GM19043 (cell line): ENCODE measurements around the gene SHANK2.

ENCODE experiments used
- ATAC-seq: cut with Tn5 transposase; IDR thresholded peaks from one replicate; pipeline ENCODE4 v1.9.1; 2021; ENCODE audit warnings: low read depth; ENCODE audit not compliant: unreplicated experiment

The SHANK2 gene

GRCh38 chr11:71252269-71252769 is at the start of gene SHANK2:
TSS of gene SHANK2 (minus strand) at chr11:71252577. CDS start at chr11:71147326, 105,251 bp downstream.
- no peak for ATAC-seq

DNA sequence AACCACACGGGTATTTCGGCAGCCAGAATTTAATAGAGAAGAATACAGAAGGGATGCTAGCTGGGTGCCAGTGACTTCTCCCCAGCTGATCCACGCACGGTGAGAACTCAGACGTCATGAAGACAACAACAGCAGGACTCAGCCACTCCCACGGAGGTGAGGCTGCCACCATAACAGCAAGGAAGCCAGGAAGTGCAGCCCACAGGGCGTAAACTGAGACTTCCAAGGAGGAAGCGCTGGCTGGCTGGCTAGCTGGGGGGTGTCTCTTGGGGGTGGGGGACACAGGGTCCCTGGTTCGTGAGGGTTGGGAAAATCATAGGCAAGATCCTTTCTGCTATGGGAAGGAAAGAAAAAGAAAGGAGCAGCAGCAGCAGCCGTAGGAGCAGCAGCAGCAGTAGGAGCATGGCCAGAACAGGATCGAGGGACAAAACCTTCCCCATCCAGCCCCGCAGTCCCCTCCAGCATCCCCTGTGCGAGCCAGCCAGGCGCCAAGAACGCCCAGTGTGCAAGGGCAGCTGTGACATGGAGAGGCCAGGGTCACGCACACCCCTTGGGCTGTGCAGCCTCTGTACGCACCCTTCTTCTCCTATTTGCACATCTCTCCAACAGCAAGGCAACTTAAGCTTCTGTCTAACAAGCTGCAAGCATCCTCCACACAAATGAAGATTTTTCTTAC is 49.6 kb upstream of the SHANK2 start:
- ATAC-seq: no peak

DNA sequence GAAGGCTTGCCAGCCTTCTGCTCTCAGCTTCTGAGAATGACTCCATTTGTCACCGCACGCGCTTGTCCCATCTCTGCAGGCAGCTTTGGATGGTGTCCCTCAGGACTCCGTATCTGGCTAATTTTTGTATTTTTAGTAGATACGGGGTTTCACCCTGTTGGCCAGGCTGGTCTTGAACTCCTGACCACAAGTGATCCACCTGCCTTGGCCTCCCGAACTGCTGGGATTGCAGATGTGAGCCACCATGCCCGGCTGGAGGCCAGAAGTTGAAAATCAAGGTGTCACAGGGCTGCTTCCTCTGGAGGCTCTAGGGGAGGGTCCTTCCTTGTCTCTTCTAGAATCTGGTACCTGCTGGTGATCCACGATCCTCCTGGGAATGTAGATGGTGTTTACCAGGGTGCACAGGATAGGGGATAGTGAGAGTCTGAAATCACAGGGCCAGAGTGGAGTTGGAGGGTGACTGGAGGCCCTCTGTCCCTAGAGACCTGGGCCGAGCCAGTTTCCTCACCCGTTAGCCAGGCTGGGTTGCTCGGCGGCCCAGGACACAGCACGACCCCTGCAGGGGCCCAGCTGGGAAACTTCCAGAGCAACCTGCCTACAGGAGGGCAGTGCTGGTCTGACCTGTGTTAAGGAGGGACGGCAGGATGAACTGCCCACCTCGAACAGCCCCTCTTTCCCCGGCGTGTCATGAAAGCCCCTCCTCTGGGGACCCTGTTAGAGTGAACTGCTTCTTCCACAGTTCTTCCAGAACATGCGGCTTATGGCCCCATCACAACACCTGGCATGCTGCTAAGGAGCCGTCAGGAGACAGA is 48.9 kb upstream of the SHANK2 start:
- no peak for ATAC-seq

GRCh38 chr11:71300187-71300586 is 47.8 kb upstream of the SHANK2 start:
- no peak for ATAC-seq

- ATAC-seq: no peak
These were observed 46.4 kb upstream of the SHANK2 start for GRCh38 chr11:71298761-71299181.

DNA sequence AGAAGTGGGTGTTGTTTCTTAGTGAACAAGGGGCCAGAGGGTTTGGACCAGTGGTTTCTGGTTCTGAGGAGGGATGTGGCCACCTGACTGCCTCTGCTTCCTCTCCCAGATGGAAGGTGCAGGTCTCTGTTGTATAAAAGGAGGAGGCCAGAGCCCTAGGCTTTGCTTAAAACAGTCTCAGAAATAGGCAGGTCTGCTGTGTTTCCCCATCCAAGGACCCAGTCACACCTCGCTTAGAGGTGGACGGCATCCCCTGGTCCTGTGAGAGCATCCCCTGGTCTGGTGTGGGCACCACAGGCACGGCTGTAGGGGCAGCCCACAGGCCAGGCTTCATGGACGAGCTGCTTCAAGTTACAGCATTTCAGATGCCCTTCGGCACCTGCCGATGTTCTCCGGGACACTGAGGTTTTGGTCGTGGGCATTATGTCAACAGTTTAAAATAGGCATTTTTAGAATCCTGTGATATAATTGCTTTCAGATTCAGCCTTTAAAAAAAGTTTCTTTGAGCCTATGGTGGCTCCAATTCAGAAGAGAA is 45.7 kb upstream of the SHANK2 start:
- ATAC-seq: no peak

GRCh38 chr11:71294846-71295600 is 42.6 kb upstream of the SHANK2 start:
- no peak for ATAC-seq

DNA sequence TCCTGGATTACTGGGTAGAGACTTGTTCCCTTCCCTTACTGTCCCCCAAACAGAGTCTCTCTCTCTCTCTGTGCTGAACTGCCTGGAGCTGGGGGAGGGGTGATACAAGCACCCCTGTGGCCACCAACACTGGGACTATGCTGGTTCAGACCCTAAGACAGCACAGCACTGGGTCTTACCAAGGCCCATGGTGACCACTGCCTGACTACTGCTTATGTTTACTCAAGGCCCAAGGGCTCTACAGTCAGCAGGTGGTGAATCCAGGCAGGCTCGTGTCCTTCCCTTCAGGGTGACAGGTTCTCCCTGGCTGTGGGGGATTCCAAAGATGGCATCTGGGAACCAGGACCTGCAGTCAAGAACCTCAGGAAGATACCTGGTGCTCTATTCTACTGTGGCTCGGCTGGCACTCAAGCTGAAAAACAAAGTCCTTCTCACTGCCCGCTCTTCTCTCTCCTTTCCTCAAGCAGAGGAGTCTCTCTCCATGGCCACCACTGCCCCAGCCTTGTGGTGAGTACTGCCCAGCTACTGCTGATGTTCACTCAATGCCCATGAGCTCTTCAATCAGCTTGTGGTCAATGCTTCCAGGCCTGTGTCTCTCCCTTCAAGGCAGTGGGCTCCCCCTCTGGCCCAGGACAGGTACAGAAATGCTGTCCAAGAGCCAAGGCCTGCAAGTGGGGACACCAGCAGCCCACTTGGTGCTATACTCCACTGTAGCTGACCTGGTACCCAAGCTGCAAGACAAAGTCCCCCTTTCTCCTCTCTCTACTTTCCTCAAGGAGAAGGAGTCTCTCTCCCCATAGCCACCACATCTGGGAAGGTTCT is 41.8 kb upstream of the SHANK2 start:
- ATAC-seq: no peak

GRCh38 chr11:71286701-71287643 is 34.6 kb upstream of the SHANK2 start:
- ATAC-seq: no peak

- no peak for ATAC-seq
These were observed 32.7 kb upstream of the SHANK2 start for GRCh38 chr11:71285111-71285510.

DNA sequence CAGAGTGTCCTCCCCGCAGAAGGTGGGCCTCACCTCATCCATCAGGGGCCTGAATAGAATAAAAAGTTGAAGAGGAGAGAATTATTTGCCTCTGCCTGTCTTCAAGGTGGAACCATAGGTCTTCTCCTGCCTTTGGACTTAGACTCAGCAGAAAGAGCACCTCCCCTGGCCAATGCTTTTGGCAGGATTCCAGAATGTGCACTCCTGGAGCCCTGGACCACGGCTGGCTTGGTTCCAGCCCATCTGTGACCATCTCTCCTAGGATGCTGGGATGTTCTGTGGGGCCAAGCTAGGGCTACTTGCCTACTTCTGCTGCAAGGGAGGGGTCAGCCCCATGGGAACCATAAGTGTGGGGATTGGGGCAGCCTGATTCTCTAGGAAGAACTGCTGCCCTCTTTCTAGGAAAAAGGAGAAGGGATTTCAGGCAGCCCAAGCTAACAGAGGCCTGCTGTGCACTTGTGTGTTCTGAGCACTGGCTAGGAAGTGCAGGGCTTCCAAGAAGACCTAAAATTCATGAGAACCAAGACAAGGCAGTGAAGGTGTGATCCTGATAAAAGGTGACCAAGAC is 32.2 kb upstream of the SHANK2 start:
- ATAC-seq: no peak

GRCh38 chr11:71283971-71284441 is 31.6 kb upstream of the SHANK2 start:
- no peak for ATAC-seq

DNA sequence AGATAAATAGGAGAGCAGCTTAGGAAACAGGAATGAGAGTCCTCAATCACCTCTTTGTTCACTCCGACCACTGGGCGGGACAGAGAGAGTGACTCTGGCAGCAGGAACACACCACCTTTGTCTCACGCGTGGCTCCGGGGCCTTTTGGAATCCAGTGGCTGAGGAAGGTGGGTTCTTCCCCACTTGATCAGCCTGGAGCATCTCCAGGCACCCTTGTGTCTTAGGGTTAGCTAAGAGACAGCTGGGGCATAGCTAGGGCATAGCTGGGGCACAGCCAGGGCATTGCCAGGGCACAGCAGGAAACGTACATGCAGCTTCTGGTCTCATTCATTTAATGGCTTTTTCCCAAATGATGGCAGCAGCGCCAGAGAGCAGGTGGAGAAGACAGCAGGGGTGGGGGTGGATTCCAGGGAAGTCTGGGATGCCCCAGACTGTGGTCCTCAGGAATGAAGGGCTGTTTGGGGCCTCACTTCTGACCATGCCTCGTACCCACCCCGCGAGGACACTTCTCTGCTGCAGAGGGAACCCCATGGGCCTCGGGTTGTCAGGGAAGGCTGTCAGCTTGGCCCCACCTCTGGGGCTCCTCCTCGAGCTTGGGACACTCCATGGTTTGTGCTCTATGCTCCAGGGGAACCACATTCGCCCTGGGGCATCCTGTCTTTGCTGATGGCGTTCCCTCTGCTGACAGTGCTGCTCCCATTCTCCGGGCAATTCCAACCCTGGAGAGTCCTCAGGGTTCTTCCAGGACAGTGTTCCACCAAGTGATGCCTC is 30.4 kb upstream of the SHANK2 start:
- ATAC-seq: no peak

DNA sequence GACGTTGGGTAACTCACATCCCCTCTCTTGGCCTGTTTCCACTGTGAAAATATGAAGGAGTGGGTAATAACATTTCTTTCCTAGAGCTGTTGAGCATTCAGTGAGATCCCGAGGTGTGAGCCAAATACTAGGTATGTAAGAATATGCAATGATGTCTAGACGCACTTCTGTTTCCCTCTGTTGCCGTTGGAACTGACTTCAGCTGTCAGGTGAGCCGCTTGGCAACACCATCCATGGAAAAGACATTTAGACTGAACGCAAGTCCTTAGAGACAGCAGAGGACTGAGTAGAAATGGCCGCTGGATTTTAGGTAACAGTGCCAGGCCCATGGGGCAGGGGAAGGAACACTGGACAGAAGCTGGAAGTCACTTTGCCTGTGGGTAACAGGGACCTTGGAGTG is 29.5 kb upstream of the SHANK2 start:
- no peak for ATAC-seq

DNA sequence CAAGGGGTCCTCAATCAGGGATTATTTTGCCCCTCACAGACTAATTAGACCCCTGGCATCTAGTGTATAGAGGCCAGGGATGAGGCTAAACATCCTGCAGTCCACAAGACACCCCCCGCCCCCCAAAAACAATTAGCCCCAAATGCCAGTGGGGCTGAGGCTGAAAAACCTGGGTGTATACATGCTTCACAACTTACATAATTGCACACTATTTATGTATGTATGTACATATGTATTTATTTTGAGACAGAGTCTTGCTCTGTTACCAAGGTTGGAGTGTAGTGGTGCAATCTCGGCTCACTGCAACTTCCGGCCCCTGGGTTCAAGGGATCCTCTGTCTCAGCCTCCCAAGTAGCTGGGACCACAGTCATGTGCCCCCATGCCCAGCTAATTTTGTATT is 28.8 kb upstream of the SHANK2 start:
- no peak for ATAC-seq

GRCh38 chr11:71279916-71280645 is 27.7 kb upstream of the SHANK2 start:
- no peak for ATAC-seq

DNA sequence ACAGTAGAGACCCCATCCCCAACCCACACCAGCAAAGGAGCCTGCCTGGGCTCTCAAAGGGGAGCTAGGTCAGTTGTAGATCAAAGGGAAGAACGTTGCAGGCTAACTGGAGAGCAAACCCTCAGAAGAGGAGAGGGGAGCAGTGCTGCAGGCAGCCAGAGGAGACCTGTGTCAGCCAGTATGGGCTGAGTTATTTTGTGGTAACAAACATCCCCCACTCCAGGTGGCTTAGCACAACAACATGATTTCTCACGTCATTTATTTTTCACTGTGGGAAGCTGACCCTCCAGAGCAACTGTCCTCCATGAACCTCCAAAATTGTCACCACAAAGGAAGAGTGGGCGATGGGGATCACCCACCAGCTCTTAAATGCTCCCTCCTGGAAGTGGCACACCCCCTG is 19.8 kb upstream of the SHANK2 start:
- no peak for ATAC-seq
